ENCODE data around the gene NOS1AP.

GRCh38 chr1:162074276-162075005 is 5.0 kb downstream of the NOS1AP start:
- TF ChIP-seq CTCF (IDR thresholded peaks at IDR 0.05) (no peak), POLR2AphosphoS5 (IDR thresholded peaks at IDR 0.05) (no peak), EP300 (IDR thresholded peaks at IDR 0.05) (no peak)

Data from stomach (tissue), 4 donors.